Stimulated activated naive CD4-positive, alpha-beta T cell treated with Interleukin-2 at 50 U/mL for 16 hours (primary cell): ENCODE data around the gene SERPINB2.
A peak's percentile ranks its signal among the peaks of the same experiment; 100 is the strongest.
"Not testable (repeated sequence)": the region's sequence is repeated elsewhere in the genome, so short reads cannot be mapped to it uniquely, and the experiment has no call there.

Source experiments
- DNase-seq: peaks from one replicate; lab custom pipeline; 2025; lab: John Stamatoyannopoulos, UW

Gene SERPINB2

GRCh38 chr18:63936932-63937393, 49.5 kb downstream of the SERPINB2 start:
- no peak for DNase-seq

- no peak for DNase-seq
These were observed 52.5 kb downstream of the SERPINB2 start for GRCh38 chr18:63940008-63940407.

- not testable (repeated sequence) for DNase-seq
These were observed 53.1 kb downstream of the SERPINB2 start for GRCh38 chr18:63940543-63941050.

DNA sequence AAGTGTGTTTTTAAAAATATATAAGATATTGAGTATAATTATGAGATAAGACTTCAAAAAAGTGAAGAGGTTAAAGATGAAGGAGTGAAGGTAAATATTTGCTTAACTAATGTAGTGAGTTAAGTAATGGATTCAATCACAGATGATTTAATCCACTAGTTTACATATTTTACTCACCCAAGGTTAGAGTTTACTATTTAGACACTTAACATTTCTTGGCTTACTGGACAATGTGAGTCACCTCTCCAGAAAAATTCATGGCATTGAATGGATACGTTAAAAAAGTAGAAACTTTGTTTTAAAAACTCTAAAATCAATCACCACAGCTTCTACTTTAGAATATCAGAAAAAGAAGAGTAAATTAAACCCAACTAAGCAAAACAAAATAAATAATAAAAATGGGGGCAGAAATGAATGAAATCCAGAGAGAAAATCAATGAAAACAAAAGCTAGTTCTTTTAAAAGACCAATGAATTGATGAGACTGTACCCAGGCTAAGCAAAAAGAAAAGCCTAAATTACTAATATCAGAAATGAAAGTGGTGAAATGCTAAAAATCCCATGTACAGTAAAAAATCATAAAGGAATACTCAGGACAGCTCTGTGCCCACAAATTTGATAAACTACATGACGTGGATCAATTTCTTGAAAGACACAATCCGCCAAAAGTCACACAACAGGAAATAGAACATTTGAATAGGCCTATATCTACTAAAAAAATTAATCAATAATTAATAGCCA, 59.7 kb downstream of the SERPINB2 start:
- DNase-seq = no peak

DNA sequence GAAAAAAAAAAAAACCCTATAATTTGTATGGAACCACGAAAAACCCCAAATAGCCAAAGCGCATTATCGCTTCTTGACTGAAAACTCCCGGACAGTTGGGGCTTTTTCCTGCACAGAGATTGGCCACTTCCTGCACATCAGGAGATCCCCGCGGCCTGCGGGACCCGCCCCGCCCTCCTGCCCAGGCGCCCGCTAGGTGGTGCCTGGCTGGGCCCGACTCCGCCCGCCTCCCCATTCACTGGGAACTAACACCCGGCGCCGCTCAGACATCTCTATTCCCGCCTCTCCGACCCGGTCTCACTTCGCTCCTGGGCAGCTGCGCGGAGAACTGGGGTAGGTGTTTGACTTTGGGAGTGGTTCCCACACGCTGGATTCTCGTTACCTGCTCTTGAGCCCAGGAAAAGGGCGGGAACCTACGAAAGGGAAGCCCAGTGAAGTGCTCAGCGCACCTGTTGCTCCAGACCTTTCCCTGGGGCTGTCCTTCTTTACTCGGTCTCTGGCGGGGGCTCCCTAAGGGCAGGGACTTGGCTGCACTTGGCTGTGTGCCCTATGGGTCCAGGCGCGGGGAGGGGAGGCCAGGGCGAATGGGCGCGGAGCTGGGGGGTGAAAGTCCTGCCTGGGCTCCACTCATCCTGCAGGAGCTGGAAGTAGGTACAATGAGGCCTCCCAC, 61.7 kb downstream of the SERPINB2 start, which contains the start of gene HMSD:
Gene HMSD (plus strand): TSS at position 234 of the 670 bp plus-strand sequence. CDS start 4,155 bp downstream, outside the sequence.
- DNase-seq = peak; percentile 65

GRCh38 chr18:63951302-63951705, 63.8 kb downstream of the SERPINB2 start:
- peak; percentile 44 for DNase-seq
